HG02759 (cell line): ENCODE measurements around the gene TTC23.

Experiments used
- ATAC-seq: cut with Tn5 transposase; IDR thresholded peaks from one replicate; pipeline ENCODE4 v1.9.1; 2021; ENCODE audit warnings: mild to moderate bottlenecking, moderate library complexity; ENCODE audit not compliant: unreplicated experiment

The TTC23 gene

DNA sequence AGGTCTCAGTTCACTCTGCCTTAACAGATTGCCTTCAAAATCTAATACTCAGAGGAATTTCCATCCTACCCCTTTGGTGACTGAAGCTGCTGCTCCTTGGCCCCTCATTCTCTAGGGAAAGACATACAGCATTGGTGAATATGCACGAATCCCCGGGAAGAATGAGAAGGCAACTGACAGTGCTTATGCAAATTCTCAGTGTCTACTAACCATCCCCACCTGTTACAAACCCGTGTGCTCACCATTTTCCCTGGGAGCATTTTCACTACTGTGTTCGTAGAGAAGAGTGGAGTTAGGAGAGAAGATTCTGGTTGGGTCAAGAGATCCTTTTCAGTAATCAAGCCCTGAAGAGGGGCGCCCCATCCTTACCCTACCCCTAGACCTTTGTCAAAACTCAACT is 106.8 kb downstream of the TTC23 start:
- ATAC-seq, result no peak

DNA sequence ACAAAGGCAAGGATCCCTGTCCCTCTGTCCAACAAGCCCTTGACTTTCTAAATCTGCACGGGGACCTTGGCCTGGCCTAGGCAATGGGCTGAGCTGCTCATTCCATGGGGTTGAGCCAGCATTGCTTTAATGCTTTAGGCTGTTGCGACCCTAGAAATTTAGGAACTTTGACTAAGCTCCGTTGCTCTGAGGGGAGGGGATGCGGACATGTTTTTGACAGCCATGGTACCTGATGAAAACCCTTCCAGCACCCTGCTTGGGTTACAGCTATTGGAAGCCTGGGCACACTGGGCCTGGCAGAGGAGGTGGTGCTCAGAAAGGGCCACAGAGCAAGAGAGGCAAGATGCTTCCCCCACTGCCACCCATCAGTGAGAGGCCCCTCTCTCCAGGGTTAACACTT is 107.4 kb downstream of the TTC23 start:
- no peak for ATAC-seq

GRCh38 chr15:99140590-99140989 is 108.8 kb downstream of the TTC23 start:
- no peak for ATAC-seq

- ATAC-seq, result no peak
Measured at GRCh38 chr15:99139276-99139675, 110.1 kb downstream of the TTC23 start.

- ATAC-seq, result no peak
Measured at GRCh38 chr15:99138491-99138982, 110.8 kb downstream of the TTC23 start.

- no peak for ATAC-seq
Measured at GRCh38 chr15:99137877-99138276, 111.5 kb downstream of the TTC23 start.

GRCh38 chr15:99137111-99137546 is 112.3 kb downstream of the TTC23 start:
- ATAC-seq, result no peak

DNA sequence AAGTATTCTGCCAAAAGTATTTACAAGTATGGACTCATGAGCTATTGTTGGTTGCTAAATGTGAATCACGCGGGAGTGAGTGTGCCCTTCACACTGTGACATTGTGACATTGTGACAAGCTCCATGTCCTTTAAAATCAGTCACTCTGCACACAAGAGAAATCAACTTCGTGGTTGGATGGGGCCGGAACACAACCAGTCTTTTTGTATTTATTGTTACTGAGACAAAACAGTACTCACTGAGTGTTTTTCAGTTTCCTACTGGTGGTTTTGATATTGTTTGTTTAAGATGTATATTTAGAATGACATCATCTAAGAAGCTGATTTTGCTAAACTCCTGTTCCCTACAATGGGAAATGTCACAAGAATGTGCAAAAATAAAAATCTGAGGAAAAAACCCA is 114.2 kb downstream of the TTC23 start:
- peak; percentile 46 for ATAC-seq

GRCh38 chr15:99134317-99134821 is 115.0 kb downstream of the TTC23 start:
- no peak for ATAC-seq

GRCh38 chr15:99132634-99133287 is 116.6 kb downstream of the TTC23 start:
- no peak for ATAC-seq

- ATAC-seq, result no peak
Measured at GRCh38 chr15:99132122-99132521, 117.3 kb downstream of the TTC23 start.

DNA sequence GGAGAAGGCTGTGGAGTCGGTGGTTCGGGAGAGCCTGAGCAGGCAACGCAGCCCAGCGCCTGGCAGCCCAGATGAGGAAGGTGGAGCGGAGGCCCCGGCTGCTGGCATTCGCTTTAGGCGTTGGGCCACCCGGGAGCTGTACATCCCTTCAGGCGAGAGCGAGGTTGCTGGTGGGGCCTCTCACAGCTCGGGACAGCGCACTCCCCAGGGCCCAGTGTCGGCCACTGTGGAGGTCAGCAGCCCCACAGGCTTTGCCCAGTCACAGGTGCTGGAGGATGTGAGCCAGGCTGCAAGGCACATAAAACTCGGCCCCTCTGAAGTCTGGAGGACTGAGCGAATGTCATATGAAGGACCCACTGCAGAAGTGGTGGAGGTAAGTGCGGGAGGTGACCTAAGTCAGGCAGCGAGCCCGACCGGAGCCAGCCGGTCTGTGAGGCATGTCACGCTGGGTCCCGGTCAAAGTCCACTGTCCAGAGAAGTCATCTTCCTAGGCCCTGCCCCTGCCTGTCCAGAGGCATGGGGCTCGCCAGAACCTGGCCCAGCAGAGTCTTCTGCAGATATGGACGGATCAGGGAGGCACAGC is 117.8 kb downstream of the TTC23 start:
- ATAC-seq, result no peak

DNA sequence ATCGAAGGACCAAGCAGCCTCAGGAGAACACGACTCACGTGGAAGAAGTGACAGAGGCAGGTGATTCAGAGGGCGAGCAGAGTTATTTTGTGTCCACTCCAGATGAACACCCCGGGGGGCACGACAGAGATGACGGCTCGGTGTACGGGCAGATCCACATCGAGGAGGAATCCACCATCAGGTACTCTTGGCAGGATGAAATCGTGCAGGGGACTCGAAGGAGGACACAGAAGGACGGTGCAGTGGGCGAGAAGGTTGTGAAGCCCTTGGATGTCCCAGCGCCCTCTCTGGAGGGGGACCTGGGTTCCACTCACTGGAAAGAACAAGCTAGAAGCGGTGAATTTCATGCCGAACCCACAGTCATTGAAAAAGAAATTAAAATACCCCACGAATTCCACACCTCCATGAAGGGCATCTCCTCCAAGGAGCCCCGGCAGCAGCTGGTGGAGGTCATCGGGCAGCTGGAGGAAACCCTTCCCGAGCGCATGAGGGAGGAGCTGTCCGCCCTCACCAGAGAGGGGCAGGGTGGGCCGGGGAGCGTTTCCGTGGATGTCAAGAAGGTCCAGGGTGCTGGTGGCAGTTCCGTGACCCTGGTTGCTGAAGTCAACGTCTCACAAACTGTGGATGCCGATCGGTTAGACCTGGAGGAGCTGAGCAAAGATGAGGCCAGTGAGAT is 118.5 kb downstream of the TTC23 start:
- no peak for ATAC-seq

DNA sequence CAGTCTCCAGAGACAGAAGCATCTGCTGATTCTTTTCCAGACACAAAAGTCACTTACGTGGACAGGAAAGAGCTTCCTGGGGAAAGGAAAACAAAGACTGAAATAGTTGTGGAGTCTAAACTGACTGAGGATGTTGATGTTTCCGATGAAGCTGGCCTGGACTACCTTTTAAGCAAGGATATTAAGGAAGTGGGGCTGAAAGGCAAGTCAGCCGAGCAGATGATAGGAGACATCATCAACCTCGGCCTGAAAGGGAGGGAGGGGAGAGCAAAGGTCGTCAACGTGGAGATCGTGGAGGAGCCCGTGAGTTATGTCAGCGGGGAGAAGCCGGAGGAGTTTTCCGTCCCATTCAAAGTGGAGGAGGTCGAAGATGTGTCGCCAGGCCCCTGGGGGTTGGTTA is 119.1 kb downstream of the TTC23 start:
- no peak for ATAC-seq

DNA sequence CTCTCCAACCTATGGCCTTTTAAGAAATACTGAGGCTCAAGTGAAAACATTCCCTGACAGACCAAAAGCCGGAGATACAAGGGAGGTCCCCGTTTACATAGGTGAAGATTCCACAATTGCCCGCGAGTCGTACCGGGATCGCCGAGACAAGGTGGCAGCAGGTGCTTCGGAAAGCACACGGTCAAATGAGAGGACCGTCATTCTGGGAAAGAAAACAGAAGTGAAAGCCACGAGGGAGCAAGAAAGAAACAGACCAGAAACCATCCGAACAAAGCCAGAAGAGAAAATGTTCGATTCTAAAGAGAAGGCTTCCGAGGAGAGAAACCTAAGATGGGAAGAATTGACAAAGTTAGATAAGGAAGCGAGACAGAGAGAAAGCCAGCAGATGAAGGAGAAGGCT is 119.7 kb downstream of the TTC23 start:
- ATAC-seq, result no peak

DNA sequence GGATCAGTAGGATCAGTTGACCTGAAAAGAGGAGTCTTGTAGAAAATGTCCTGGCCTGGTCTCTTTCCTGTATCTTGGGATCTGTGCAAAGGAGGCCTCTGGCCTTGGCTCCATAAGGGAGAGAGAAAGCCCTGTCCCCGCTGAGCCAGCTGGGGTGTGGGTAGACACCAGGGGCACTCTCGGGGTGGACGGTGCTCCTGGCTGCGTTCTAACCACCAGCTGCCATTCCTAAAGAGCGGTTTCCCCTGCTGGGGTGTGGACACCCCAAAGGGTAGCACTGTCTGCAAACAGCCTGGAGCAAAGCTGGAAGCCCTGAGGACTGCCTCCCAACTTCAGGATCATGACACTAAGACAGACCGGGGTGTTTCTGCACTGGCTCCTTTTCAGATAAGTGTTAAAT is 121.0 kb downstream of the TTC23 start:
- ATAC-seq, result no peak

DNA sequence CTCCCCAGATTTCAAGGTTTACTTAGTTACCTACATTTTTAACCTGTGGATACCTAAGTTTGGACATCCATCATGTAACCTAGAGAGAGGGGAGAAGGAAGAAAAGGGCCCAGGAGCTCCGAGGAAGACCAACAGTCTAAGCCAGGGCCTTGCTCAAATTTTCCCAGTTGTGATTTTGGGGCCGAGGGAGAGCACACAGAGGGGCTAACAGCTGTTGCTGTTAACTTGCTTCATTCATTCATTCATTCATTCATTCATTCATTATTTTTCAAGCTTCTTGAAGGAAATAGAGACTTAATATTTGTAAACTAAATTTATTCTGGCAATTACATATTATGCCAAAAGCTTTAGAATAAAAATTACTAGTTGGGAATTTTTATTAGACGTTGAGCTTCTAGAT is 121.6 kb downstream of the TTC23 start:
- no peak for ATAC-seq

DNA sequence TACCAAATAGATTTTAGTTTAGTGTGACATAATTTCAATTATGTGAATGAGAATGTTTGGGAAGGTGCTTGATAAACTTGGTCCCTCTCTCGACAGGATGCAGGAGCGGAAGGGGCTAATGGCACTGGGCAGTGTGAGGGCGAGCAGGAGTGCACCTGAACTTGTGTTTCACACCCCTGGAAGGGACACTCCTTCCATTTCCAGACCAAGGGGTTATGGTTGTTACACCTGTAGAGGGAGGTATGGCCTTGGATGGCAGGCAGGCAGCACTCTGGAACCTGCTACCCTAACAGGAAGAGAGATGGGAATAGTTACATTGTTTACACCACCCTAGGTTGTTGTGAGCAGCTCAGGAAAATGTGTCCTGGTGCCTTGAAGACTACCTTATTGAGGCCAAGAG is 122.5 kb downstream of the TTC23 start:
- no peak for ATAC-seq

- no peak for ATAC-seq
Measured at GRCh38 chr15:99126131-99126588, 123.2 kb downstream of the TTC23 start.

DNA sequence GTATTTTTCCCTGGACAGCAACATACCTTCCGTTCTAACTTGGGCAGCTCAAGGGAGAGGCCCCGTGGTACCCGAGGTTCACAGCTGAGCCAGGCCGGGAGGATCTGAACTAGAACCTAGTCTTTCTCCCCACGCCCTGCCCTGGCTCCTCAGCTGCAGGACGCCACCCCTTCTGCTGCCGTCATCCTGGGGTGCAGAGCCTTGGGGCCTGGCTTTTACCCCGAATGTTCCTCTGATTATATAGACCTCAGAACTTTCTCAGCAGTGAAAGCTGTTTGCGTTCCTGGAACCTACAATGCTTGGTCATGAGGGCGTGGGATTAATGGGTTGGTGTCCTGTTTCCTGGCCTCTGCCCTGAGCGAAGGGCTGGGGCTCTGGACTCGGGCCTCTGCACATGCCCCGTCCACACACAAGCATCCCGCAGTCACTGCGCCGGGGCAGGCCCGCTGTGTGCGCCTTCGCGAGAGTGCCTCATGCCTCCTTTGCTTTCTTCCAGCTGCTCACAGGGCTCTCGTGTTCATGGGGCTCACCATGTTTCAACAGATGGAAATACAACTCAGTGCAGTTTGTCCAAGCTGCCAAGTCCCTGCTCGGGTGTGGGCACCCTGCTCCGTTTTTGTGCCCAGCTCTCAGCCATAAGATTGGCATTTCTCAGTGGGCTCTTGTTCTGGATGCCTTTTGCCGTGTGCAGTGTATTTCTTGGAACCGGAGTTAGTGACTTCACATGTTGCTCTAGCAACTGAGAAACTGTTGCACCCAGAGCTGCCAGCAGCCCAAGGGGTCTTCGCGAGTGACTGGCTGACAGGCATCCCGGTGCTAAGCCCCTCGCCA is 124.1 kb downstream of the TTC23 start:
- no peak for ATAC-seq

- ATAC-seq, result no peak
Measured at GRCh38 chr15:99124641-99125040, 124.7 kb downstream of the TTC23 start.
